Endodermal cell (in vitro differentiated cells): ENCODE results near the gene ZFX. TPM values are rescaled to one million over a fixed set of nuclear protein-coding genes. Genes with fewer than 3 reads are reported as not detected.

ENCODE experiments used
- DNase-seq: peaks from one replicate; pipeline ENCODE4 v3.0.0-alpha.2; 2017
- H3K27ac ChIP-seq: 2 replicates; pipeline ENCODE4 v1.5.1; 2013; ENCODE audit warnings: mild to moderate bottlenecking, low read depth, low read length, moderate library complexity
- H3K27me3 ChIP-seq: 2 replicates; pipeline ENCODE4 v1.6.1; 2013; ENCODE audit warnings: mild to moderate bottlenecking, low read length, moderate library complexity; ENCODE audit not compliant: insufficient read depth, control insufficient read depth, poor library complexity, severe bottlenecking
- H3K36me3 ChIP-seq: 2 replicates; pipeline ENCODE4 v1.7.0; 2013; ENCODE audit warnings: mild to moderate bottlenecking, low read length, moderate library complexity; ENCODE audit not compliant: control insufficient read depth, insufficient read depth
- H3K4me1 ChIP-seq: one replicate; pipeline ENCODE4 v1.7.0; 2013; ENCODE audit warnings: low read length; ENCODE audit not compliant: control insufficient read depth, insufficient read depth
- H3K4me3 ChIP-seq: 2 replicates; pipeline ENCODE4 v1.5.1; 2013; ENCODE audit warnings: mild to moderate bottlenecking, low read length, moderate library complexity
- H3K9ac ChIP-seq: 2 replicates; pipeline ENCODE4 v1.6.1; 2013; ENCODE audit warnings: mild to moderate bottlenecking, low read length, moderate library complexity; ENCODE audit not compliant: poor library complexity, severe bottlenecking; ENCODE audit errors: extremely low read depth
- H3K9me3 ChIP-seq: 2 replicates; pipeline ENCODE4 v1.6.1; 2013; ENCODE audit warnings: mild to moderate bottlenecking, low read length, moderate library complexity; ENCODE audit not compliant: control insufficient read depth
- H3K27ac Mint-ChIP-seq: 2 replicates; pipeline ENCODE4 v1.8.0; 2020; ENCODE audit warnings: mixed read lengths
- H3K27me3 Mint-ChIP-seq: 2 replicates; pipeline ENCODE4 v1.8.0; 2021; ENCODE audit warnings: mild to moderate bottlenecking, mixed read lengths; ENCODE audit not compliant: insufficient read depth
- H3K36me3 Mint-ChIP-seq: 2 replicates; pipeline ENCODE4 v1.8.0; 2020; ENCODE audit warnings: low read depth, mixed read lengths
- H3K4me1 Mint-ChIP-seq: 2 replicates; pipeline ENCODE4 v1.8.0; 2020; ENCODE audit warnings: mixed read lengths
- H3K4me3 Mint-ChIP-seq: 2 replicates; pipeline ENCODE4 v1.8.0; 2020; ENCODE audit warnings: mild to moderate bottlenecking, moderate library complexity, mixed read lengths
- H3K9me3 Mint-ChIP-seq: 2 replicates; pipeline ENCODE4 v1.8.0; 2020; ENCODE audit warnings: mild to moderate bottlenecking, mixed read lengths
- CTCF ChIP-seq: fragments of 200-600 bp; sonication (generic); conservative IDR thresholded peaks from 2 replicates; pipeline ENCODE4 v1.5.0; 2021; ENCODE audit warnings: antibody characterized with exemption, mild to moderate bottlenecking
- WGBS, 2 experiments: methylation state at CpG; one replicate each; pipeline versions ENCODE4 v1.1.5 to v1.1.7; 2013; ENCODE audit warnings: missing lambda C conversion rate in 2 of 2, mixed read lengths in 1 of 2; ENCODE audit not compliant: insufficient coverage in 1 of 2, insufficient read length in 1 of 2; 5-methylcytosine and 5-hydroxymethylcytosine counted together
- total RNA-seq, 2 donors: library from RNA; stranded (reverse); fragmentation: NEBNext Ultra II Directional in 1 of 2; extraction: Animal tissue kit (Norgen Biotek cat#: 25700) in 1 of 2; gene quantifications; 2 replicates in 1 of 2; 3 replicates in 1 of 2; pipeline ENCODE4 v1.2.1, GENCODE V29; 2021

Gene ZFX
- total RNA-seq, 2 donors from 2014 or later: 20.3 to 51.0 TPM

GRCh38 chrX:24225265-24225664 is 75.7 kb downstream of the ZFX start:
- Mint-ChIP-seq H3K27me3 (no peaks in the 10 kb centered on the region), H3K4me3 (no peak overlapping the region), H3K27ac (no peak overlapping the region), H3K4me1 (no peaks in the 10 kb centered on the region), H3K36me3 (peaks cover 2% of the 10 kb centered on the region), H3K9me3 (peaks cover 15% of the 10 kb centered on the region)
- peaks cover 5% of the 10 kb centered on the region for H3K9me3 ChIP-seq
- no peak overlapping the region for H3K27ac ChIP-seq
- no peaks in the 10 kb centered on the region for H3K27me3 ChIP-seq
- no peak overlapping the region for H3K4me3 ChIP-seq
- no peaks in the 10 kb centered on the region for H3K4me1 ChIP-seq
- TF ChIP-seq CTCF: no peak
- H3K36me3 ChIP-seq: no peaks in the 10 kb centered on the region
- no peak for DNase-seq
- no peak overlapping the region for H3K9ac ChIP-seq

- Histone ChIP-seq H3K36me3 (no peaks in the 10 kb centered on the region), H3K9ac (no peak overlapping the region), H3K9me3 (peaks cover 5% of the 10 kb centered on the region), H3K4me1 (no peaks in the 10 kb centered on the region), H3K27me3 (no peaks in the 10 kb centered on the region), H3K27ac (no peak overlapping the region), H3K4me3 (no peak overlapping the region)
- no peak for TF ChIP-seq CTCF
- Mint-ChIP-seq H3K4me3 (no peak overlapping the region), H3K4me1 (no peaks in the 10 kb centered on the region), H3K27ac (no peak overlapping the region), H3K9me3 (peaks cover 15% of the 10 kb centered on the region), H3K36me3 (peaks cover 2% of the 10 kb centered on the region), H3K27me3 (no peaks in the 10 kb centered on the region)
- 81% methylated on average over 2 of the region's 2 CpGs; no CpG with 5 or more reads in 1 of the 2 experiments for WGBS, 2 experiments
- DNase-seq: no peak
Measured at GRCh38 chrX:24226176-24226575, 76.6 kb downstream of the ZFX start.

GRCh38 chrX:24228596-24228995 is 79.1 kb downstream of the ZFX start:
- TF ChIP-seq CTCF: no peak
- Histone ChIP-seq H3K4me3 (no peak overlapping the region), H3K27me3 (no peaks in the 10 kb centered on the region), H3K4me1 (no peaks in the 10 kb centered on the region), H3K9ac (no peak overlapping the region), H3K27ac (no peak overlapping the region), H3K9me3 (peaks cover 5% of the 10 kb centered on the region), H3K36me3 (no peaks in the 10 kb centered on the region)
- no peak for DNase-seq
- H3K4me3 Mint-ChIP-seq: no peak overlapping the region
- peaks cover 2% of the 10 kb centered on the region for H3K36me3 Mint-ChIP-seq
- no peak overlapping the region for H3K27ac Mint-ChIP-seq
- peaks cover 15% of the 10 kb centered on the region for H3K9me3 Mint-ChIP-seq
- 88% methylated on average over 5 of the region's 5 CpGs; no CpG with 5 or more reads in 1 of the 2 experiments for WGBS, 2 experiments
- peaks cover 2% of the 10 kb centered on the region for H3K27me3 Mint-ChIP-seq
- H3K4me1 Mint-ChIP-seq: no peaks in the 10 kb centered on the region
